NOMO-1 (cell line): Measurements from ENCODE around the gene RAB11B.
"Not testable (repeated sequence)": the region's sequence is repeated elsewhere in the genome, so short reads cannot be mapped to it uniquely, and the experiment has no call there.

ENCODE experiments used
- DNase-seq, 2 experiments: peaks; one replicate each; lab custom pipeline; 2025; ENCODE audit not compliant: unreplicated experiment in 2 of 2; lab: John Stamatoyannopoulos, UW

The RAB11B gene

DNA sequence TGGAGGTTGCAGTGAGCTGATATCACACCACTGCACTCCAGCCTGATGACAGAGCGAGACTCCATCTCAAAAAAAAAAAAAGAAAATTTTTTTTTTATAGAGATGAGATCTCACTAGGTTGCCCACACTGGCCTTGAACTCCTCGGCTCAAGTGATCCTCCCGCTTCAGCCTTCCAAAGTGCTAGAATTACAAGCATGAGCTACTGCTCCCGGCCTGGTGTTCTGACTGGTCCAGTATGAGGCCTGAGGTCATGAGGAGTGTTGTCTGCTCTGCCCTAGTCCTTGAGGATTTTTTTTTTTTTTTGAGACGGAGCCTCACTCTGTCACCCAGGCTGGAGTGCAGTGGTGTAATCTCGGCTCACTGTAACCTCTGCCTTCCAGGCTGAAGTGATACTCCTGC lies 35.2 kb downstream of the RAB11B start:
- DNase-seq: not testable (repeated sequence)

DNA sequence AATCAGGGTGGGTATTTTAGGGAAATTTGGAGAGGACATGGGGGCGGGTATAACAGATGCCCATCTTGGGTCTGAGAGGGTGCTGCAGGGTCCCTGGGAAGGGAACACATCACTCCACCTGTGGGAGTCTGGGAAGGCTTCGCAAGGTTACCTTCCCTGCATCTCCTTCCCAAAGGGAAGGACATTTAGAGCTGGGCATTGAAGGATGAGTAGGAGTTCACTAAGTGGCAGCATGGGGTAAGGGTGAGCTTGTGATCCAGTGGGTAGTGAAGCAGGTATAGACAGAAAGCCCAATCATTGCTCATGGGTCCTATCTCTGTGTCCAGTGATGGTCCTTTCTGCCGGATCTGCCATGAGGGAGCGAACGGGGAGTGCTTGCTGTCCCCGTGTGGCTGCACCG lies 36.1 kb downstream of the RAB11B start:
- no peak for DNase-seq

- no peak for DNase-seq
Observed at GRCh38 chr19:8429044-8429443, 38.9 kb downstream of the RAB11B start.

DNA sequence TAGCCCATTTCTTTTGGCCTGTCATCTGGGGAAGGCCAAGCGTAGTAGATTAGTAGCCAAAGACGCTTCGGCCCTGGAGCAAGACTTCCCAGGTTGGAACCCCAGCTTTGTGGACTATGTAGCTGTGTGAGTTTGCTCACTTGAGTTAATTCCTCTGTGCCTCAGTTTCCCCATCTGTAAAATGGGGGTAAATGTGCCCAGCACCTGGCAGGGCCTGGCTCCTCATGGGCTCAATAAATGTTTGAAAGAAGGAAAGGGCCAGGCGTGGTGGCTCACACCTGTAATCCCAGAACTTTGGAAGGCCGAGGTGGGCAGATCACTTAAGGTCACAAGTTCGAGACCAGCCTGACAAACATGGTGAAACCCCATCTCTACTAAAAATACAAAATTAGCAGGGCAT lies 39.7 kb downstream of the RAB11B start:
- no peak for DNase-seq

DNA sequence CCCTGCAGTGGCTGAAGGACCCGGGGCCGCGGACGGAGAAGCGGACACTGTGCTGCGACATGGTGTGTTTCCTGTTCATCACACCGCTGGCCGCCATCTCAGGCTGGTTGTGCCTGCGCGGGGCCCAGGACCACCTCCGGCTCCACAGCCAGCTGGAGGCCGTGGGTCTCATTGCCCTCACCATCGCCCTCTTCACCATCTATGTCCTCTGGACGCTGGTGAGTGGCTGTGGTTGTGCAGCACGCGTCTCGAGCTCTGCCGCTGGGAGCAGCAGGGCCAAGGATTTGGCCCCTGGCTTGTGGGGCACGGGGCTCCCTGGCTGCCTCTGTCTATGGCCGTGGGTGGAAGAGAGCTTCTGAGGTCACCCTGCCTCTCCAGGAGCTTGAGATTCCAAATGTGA lies 40.5 kb downstream of the RAB11B start:
- no peak for DNase-seq

- no peak for DNase-seq
Observed at GRCh38 chr19:8438236-8438635, 48.1 kb downstream of the RAB11B start.

- no peak for DNase-seq
Observed at GRCh38 chr19:8441725-8442544, 51.8 kb downstream of the RAB11B start.

DNA sequence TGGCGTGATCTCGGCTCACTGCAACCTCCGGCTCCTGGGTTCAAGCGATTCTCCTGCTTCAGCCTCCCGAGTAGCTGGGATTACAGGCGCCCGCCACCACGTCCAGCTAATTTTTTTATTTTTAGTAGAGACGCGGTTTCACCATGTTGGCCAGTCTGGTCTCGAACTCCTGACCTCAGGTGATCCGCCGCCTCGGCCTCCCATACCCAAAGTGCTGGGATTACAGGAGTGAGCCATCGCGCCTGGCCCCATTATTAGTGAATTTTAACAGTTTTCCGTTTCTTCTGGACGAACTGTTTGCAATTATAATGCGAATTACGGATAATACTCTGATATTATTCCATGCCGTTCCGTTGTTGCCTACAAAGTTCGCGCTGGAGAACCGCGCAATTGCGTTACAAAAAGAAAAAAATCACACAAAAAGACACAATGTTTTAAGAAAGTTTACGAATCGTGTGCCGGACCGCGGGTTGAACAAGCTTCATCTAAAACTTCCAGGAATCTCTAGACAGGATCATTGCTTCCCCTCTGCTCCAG lies 54.0 kb downstream of the RAB11B start:
- not testable (repeated sequence) for DNase-seq

DNA sequence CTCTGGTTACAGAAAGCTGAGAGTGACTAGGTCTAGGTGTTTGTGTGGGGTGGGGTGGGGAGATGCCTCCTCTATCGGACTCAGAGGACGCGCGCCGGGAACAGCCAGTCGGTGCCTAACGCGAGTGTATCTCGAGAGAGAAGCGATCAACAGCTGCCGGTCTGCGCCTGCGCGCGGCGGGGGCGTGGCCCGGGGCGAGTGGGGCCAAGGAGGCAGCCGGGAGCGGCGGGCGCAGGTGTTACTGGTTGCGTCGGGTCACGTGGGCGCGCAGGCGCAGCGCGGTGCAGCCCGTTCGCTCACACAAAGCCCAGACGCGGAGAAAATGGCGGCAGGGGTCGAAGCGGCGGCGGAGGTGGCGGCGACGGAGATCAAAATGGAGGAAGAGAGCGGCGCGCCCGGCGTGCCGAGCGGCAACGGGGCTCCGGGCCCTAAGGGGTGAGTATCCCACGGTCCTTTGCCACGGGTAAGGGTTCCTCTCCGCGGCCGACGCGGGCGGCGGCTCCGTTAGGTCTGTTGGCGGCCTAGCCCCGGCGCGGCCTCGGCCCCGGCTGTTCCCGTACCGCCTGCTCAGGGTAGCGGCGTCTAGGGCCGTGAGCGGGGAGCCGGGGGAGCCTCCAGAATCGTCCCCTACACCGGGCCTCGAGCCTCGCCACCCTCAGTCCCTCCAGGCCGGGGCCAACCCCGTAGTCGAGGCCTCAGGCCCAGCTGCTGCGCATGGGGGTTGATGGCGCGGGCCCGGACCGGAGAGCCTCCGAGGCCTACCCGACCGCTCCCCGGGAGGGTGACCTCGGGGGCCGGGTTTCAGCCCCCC lies 54.7 kb downstream of the RAB11B start, which contains the start of gene HNRNPM:
HNRNPM (plus strand) TSS at position 299 of the 811 bp plus-strand sequence; CDS start at position 323, 24 bp downstream.
- peak; percentile 98 to 99 for DNase-seq

DNA sequence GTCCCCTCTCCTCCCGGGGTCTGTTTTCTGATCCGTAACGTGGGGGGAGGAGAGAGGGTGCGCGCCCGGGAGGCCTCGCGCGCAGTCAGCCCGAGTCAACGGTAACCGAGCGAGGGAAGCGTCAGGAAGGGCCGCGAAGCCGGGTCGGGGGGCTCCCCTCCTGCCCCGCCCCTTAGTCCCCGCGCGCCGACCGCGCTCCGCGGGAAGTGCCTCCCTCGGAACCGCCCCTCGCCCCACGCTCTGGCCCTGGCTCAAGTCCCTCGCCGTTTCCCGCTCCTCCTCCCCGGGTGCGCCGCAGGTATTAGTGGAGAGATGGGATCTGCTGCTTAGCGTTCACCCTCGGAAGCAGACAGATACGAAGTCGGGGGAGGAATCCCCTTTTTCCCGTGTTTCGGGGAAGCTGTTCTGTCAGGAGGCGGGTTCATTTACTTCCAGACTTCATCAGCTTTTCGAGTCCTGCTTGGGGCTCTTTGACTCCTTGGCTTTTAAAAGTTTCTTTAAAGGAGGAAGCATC lies 55.4 kb downstream of the RAB11B start:
- peak; percentile 31 to 50 for DNase-seq

- no peak for DNase-seq
Observed at GRCh38 chr19:8446061-8446709, 56.0 kb downstream of the RAB11B start.

GRCh38 chr19:8449830-8450229 lies 59.7 kb downstream of the RAB11B start:
- DNase-seq: no peak

DNA sequence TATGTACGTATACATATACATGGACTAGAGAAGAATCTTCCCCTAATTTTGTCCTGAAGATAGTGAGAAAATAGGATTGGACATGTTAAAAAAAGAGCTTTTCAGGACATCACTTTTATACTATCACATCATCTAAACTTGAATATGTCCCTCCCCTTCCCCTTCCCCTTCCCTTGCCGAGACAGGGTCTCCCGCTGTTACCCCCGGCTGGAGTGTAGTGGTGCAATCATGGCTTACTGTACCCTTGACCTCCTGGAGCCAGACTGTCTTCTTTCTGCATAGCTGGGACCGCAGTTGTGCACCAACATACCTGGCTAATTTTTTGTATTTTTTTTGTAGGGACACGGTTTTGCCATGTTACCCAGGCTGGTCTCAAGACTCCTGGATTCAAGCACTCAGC lies 61.2 kb downstream of the RAB11B start:
- no peak for DNase-seq

GRCh38 chr19:8451885-8452284 lies 61.7 kb downstream of the RAB11B start:
- DNase-seq: no peak

DNA sequence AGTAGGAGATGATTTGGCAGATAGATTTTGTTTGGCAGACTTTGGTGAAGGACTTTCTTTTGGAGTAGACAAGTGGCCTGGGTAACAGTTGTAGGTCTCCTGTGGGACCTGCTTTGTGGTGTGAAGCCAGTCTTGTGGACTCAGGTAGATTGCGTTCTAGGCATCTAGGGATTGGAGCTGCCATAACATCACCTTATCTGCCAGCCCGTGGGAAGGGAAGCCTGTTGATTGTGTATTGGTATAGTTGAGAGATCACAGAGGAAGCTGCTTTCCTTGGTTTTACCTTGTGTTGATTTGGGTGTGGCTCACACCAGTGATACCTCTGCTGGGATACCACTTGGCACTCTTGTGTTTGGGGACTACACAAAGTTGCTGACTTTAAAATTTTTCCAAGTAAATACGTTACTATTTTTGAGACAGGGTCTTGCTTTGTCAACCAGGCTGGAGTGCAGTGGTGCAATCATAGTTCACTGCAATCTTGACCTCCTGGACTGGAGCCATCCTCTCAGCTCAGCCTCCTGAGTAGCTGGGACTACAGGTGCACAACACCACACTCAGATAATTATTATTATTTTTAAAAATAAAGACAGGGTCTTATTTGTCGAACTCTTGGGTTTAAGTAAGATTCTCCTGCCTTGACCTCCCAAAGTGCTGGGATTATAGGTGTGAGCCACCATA lies 62.4 kb downstream of the RAB11B start:
- no peak for DNase-seq

DNA sequence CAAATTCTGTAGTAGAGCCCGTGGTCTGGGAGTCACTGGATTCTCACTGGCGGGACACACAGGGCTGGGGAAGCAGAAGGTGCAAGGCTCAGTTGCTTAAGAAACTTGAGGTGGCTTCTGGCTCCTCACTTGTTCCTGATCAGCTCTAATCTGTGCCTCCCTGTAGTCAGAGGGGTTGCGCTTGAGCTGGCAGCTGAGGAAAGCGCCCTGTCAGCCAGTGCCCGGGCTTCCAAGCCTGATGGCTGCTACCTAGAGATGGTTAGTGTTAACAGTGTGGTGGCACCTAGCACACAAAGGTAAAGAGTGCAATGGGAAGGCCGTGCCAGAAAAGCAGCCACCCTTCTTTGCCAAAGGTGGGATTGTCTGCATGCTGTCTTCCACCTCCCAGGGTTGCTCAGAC lies 63.5 kb downstream of the RAB11B start:
- DNase-seq: no peak
